ENCODE results near the gene MED7.

MED7 gene

GRCh38 chr5:157178966-157179365 lies 36.3 kb upstream of the MED7 start:
- Histone ChIP-seq H3K4me1 (ENCODE audit: control insufficient read depth in 1 of 2, insufficient read depth in 2 of 2, low read length in 2 of 2) (no peaks in the 10 kb centered on the region), H3K36me3 (ENCODE audit: control insufficient read depth in 1 of 2, insufficient read depth in 2 of 2, low read length in 2 of 2) (no peaks in the 10 kb centered on the region), H3K4me3 (ENCODE audit: low read depth in 1 of 2, low read length in 2 of 2) (no peak overlapping the region), H3K9ac (ENCODE audit: low read depth in 1 of 2, low read length in 2 of 2) (no peak overlapping the region), H3K27me3 (ENCODE audit: control insufficient read depth in 1 of 2, insufficient read depth in 2 of 2, low read length in 2 of 2) (no peaks in the 10 kb centered on the region), H3K9me3 (ENCODE audit: control insufficient read depth in 1 of 2, low read length in 2 of 2) (no peaks in the 10 kb centered on the region), H3K27ac (ENCODE audit: low read depth, low read length) (no peak overlapping the region)

GRCh38 chr5:157177953-157178352 lies 35.3 kb upstream of the MED7 start:
- Histone ChIP-seq H3K36me3 (ENCODE audit: control insufficient read depth in 1 of 2, insufficient read depth in 2 of 2, low read length in 2 of 2) (no peaks in the 10 kb centered on the region), H3K9me3 (ENCODE audit: control insufficient read depth in 1 of 2, low read length in 2 of 2) (no peaks in the 10 kb centered on the region), H3K4me1 (ENCODE audit: control insufficient read depth in 1 of 2, insufficient read depth in 2 of 2, low read length in 2 of 2) (no peaks in the 10 kb centered on the region), H3K27ac (ENCODE audit: low read depth, low read length) (no peak overlapping the region), H3K4me3 (ENCODE audit: low read depth in 1 of 2, low read length in 2 of 2) (no peak overlapping the region), H3K27me3 (ENCODE audit: control insufficient read depth in 1 of 2, insufficient read depth in 2 of 2, low read length in 2 of 2) (no peaks in the 10 kb centered on the region), H3K9ac (ENCODE audit: low read depth in 1 of 2, low read length in 2 of 2) (no peak overlapping the region)

DNA sequence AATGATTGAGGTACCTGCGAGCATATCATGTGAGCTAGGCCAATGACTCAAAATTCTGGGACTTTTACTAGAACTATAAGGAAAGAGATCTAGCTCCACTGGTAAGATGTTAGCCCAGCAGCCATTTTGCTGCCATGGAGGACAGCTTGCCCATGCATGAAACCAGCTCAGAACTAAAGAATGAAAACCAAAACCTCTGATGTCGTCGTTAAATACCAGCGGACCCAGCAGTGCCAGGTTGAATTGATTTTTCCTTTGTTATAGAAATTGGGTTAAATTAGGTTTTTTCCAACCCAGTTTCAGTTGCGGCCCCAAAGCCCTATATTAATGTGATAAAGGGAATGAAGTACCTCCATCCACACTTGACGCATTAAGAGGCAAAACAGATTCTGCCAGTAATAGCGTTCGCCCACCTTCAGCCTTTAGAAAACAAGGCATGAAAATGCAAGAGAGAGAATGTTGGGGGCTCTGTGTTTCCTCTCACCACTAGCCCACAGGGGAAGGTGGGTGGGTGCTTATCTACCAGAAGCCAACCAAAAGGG lies 32.5 kb upstream of the MED7 start:
- H3K9ac ChIP-seq (ENCODE audit: low read depth in 1 of 2, low read length in 2 of 2): no peak overlapping the region

DNA sequence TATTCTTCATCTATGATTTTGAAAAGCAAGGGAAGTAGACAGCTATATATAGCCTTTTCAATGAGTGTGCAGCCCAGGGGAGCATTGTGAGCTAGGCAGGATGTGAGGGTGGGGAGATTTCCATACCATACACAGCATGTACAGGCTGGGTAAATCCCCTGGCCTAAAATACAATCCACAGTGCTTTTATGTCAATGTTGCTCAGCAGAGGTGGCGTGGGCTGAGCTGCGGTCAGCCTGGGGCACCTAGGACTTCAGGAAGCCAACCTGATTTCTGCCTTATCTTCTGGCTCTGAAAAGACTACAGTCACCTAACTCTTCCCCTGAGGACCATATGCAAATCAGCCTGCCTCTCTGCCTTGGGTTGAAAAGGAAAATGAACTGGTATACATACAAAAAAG lies 29.7 kb upstream of the MED7 start:
- Histone ChIP-seq H3K4me3 (ENCODE audit: low read depth in 1 of 2, low read length in 2 of 2) (no peak overlapping the region), H3K27ac (ENCODE audit: low read depth, low read length) (no peak overlapping the region), H3K9me3 (ENCODE audit: control insufficient read depth in 1 of 2, low read length in 2 of 2) (no peaks in the 10 kb centered on the region), H3K36me3 (ENCODE audit: control insufficient read depth in 1 of 2, insufficient read depth in 2 of 2, low read length in 2 of 2) (no peaks in the 10 kb centered on the region), H3K4me1 (ENCODE audit: control insufficient read depth in 1 of 2, insufficient read depth in 2 of 2, low read length in 2 of 2) (peaks cover 0 to 3% of the 10 kb centered on the region in 2 donors), H3K9ac (ENCODE audit: low read depth in 1 of 2, low read length in 2 of 2) (no peak overlapping the region), H3K27me3 (ENCODE audit: control insufficient read depth in 1 of 2, insufficient read depth in 2 of 2, low read length in 2 of 2) (no peaks in the 10 kb centered on the region)

More for the DNA sequence above, 32.5 kb upstream of the MED7 start:
- no peak overlapping the region for H3K27ac ChIP-seq (ENCODE audit: low read depth, low read length)
- H3K4me1 ChIP-seq (ENCODE audit: control insufficient read depth in 1 of 2, insufficient read depth in 2 of 2, low read length in 2 of 2): peaks cover 0 to 3% of the 10 kb centered on the region in 2 donors
- no peaks in the 10 kb centered on the region for H3K9me3 ChIP-seq (ENCODE audit: control insufficient read depth in 1 of 2, low read length in 2 of 2)
- no peak overlapping the region for H3K4me3 ChIP-seq (ENCODE audit: low read depth in 1 of 2, low read length in 2 of 2)
- no peaks in the 10 kb centered on the region for H3K36me3 ChIP-seq (ENCODE audit: control insufficient read depth in 1 of 2, insufficient read depth in 2 of 2, low read length in 2 of 2)
- no peaks in the 10 kb centered on the region for H3K27me3 ChIP-seq (ENCODE audit: control insufficient read depth in 1 of 2, insufficient read depth in 2 of 2, low read length in 2 of 2)

DNA sequence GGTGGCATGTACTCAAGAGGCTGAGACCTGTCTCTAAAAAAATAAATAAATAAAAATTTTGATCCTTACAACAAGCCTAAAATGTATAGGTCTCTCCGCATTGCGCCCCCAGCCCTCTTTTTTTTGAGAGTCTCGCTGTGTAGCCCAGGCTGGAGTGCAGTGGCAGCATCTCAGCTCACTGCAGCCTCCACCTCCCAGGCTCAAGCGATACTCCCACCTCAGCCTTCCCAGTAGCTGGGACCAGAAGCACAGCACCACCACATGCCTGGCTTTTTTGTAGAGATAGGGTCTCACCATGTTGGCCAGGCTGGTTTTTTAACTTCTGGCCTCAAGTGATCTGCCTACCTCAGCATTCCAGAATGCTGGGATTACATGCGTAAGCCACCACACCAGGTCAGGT lies 25.6 kb upstream of the MED7 start:
- H3K4me1 ChIP-seq (ENCODE audit: control insufficient read depth in 1 of 2, insufficient read depth in 2 of 2, low read length in 2 of 2): peaks cover 0 to 3% of the 10 kb centered on the region in 2 donors
- no peaks in the 10 kb centered on the region for H3K36me3 ChIP-seq (ENCODE audit: control insufficient read depth in 1 of 2, insufficient read depth in 2 of 2, low read length in 2 of 2)
- no peak overlapping the region for H3K4me3 ChIP-seq (ENCODE audit: low read depth in 1 of 2, low read length in 2 of 2)
- H3K27me3 ChIP-seq (ENCODE audit: control insufficient read depth in 1 of 2, insufficient read depth in 2 of 2, low read length in 2 of 2): no peaks in the 10 kb centered on the region
- H3K27ac ChIP-seq (ENCODE audit: low read depth, low read length): no peak overlapping the region
- H3K9ac ChIP-seq (ENCODE audit: low read depth in 1 of 2, low read length in 2 of 2): no peak overlapping the region
- H3K9me3 ChIP-seq (ENCODE audit: control insufficient read depth in 1 of 2, low read length in 2 of 2): no peaks in the 10 kb centered on the region

GRCh38 chr5:157167214-157167621 lies 24.6 kb upstream of the MED7 start:
- no peaks in the 10 kb centered on the region for H3K27me3 ChIP-seq (ENCODE audit: control insufficient read depth in 1 of 2, insufficient read depth in 2 of 2, low read length in 2 of 2)
- H3K4me1 ChIP-seq (ENCODE audit: control insufficient read depth in 1 of 2, insufficient read depth in 2 of 2, low read length in 2 of 2): no peaks in the 10 kb centered on the region
- no peak overlapping the region for H3K9ac ChIP-seq (ENCODE audit: low read depth in 1 of 2, low read length in 2 of 2)
- H3K9me3 ChIP-seq (ENCODE audit: control insufficient read depth in 1 of 2, low read length in 2 of 2): no peaks in the 10 kb centered on the region
- H3K36me3 ChIP-seq (ENCODE audit: control insufficient read depth in 1 of 2, insufficient read depth in 2 of 2, low read length in 2 of 2): no peaks in the 10 kb centered on the region
- no peak overlapping the region for H3K27ac ChIP-seq (ENCODE audit: low read depth, low read length)
- no peak overlapping the region for H3K4me3 ChIP-seq (ENCODE audit: low read depth in 1 of 2, low read length in 2 of 2)

GRCh38 chr5:157166214-157167213 lies 23.8 kb upstream of the MED7 start, which contains the start of gene GARIN3:
TSS of gene GARIN3 (minus strand) at chr5:157166264. CDS start at chr5:157166168, 96 bp downstream.
- Histone ChIP-seq H3K4me3 (ENCODE audit: low read depth in 1 of 2, low read length in 2 of 2) (no peak within 1 kb of the TSS), H3K9ac (ENCODE audit: low read depth in 1 of 2, low read length in 2 of 2) (no peak within 1 kb of the TSS), H3K36me3 (ENCODE audit: control insufficient read depth in 1 of 2, insufficient read depth in 2 of 2, low read length in 2 of 2) (no peaks in the 10 kb centered on the region), H3K4me1 (ENCODE audit: control insufficient read depth in 1 of 2, insufficient read depth in 2 of 2, low read length in 2 of 2) (no peaks in the 10 kb centered on the region), H3K27me3 (ENCODE audit: control insufficient read depth in 1 of 2, insufficient read depth in 2 of 2, low read length in 2 of 2) (no peaks in the 10 kb centered on the region), H3K27ac (ENCODE audit: low read depth, low read length) (no peak within 1 kb of the TSS), H3K9me3 (ENCODE audit: control insufficient read depth in 1 of 2, low read length in 2 of 2) (no peaks in the 10 kb centered on the region)

DNA sequence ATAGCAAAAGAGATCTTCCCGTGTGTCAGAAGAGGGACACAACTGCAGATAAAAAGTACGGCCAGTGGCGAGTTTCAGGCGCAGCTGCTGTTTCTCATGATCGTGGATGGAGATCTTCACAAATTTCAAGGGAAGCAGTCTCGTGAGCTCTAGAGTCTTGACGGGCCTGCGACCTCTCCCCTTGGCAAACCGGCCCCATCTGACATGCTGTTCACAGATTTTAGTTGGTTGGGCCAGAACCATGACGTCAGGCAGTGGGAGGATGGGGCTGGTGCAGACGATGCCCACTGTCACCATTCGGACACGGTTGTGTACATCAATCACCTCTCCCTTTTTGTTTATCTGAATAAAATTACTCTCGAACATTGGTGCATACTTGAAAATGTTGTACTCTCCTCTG lies 23.0 kb upstream of the MED7 start:
- no peak overlapping the region for H3K27ac ChIP-seq (ENCODE audit: low read depth, low read length)
- no peaks in the 10 kb centered on the region for H3K36me3 ChIP-seq (ENCODE audit: control insufficient read depth in 1 of 2, insufficient read depth in 2 of 2, low read length in 2 of 2)
- no peaks in the 10 kb centered on the region for H3K9me3 ChIP-seq (ENCODE audit: control insufficient read depth in 1 of 2, low read length in 2 of 2)
- H3K27me3 ChIP-seq (ENCODE audit: control insufficient read depth in 1 of 2, insufficient read depth in 2 of 2, low read length in 2 of 2): no peaks in the 10 kb centered on the region
- H3K9ac ChIP-seq (ENCODE audit: low read depth in 1 of 2, low read length in 2 of 2): no peak overlapping the region
- no peak overlapping the region for H3K4me3 ChIP-seq (ENCODE audit: low read depth in 1 of 2, low read length in 2 of 2)
- no peaks in the 10 kb centered on the region for H3K4me1 ChIP-seq (ENCODE audit: control insufficient read depth in 1 of 2, insufficient read depth in 2 of 2, low read length in 2 of 2)

GRCh38 chr5:157165261-157165660 lies 22.6 kb upstream of the MED7 start:
- Histone ChIP-seq H3K27ac (ENCODE audit: low read depth, low read length) (no peak overlapping the region), H3K4me3 (ENCODE audit: low read depth in 1 of 2, low read length in 2 of 2) (no peak overlapping the region), H3K9me3 (ENCODE audit: control insufficient read depth in 1 of 2, low read length in 2 of 2) (no peaks in the 10 kb centered on the region), H3K4me1 (ENCODE audit: control insufficient read depth in 1 of 2, insufficient read depth in 2 of 2, low read length in 2 of 2) (no peaks in the 10 kb centered on the region), H3K36me3 (ENCODE audit: control insufficient read depth in 1 of 2, insufficient read depth in 2 of 2, low read length in 2 of 2) (no peaks in the 10 kb centered on the region), H3K27me3 (ENCODE audit: control insufficient read depth in 1 of 2, insufficient read depth in 2 of 2, low read length in 2 of 2) (no peaks in the 10 kb centered on the region), H3K9ac (ENCODE audit: low read depth in 1 of 2, low read length in 2 of 2) (no peak overlapping the region)

DNA sequence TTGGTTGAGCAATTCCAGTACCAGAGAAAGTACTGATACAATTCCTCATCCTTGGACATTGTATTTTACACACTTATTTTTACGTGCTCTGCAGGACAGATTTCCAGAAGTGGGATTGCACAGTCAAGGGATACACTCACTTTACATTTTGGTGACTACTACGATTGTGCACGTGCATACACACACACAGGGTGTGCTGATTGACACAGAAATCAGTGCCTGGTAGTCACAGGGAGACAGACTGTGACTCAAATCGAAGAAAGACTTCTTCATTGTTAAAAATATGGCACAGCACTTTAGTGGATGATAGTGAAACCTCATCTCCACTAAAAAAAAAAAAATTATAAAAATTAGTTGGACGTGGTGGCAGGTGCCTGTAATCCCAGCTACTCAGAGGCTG lies 21.9 kb upstream of the MED7 start:
- Histone ChIP-seq H3K36me3 (ENCODE audit: control insufficient read depth in 1 of 2, insufficient read depth in 2 of 2, low read length in 2 of 2) (no peaks in the 10 kb centered on the region), H3K27me3 (ENCODE audit: control insufficient read depth in 1 of 2, insufficient read depth in 2 of 2, low read length in 2 of 2) (no peaks in the 10 kb centered on the region), H3K4me3 (ENCODE audit: low read depth in 1 of 2, low read length in 2 of 2) (no peak overlapping the region), H3K9ac (ENCODE audit: low read depth in 1 of 2, low read length in 2 of 2) (no peak overlapping the region), H3K9me3 (ENCODE audit: control insufficient read depth in 1 of 2, low read length in 2 of 2) (no peaks in the 10 kb centered on the region), H3K4me1 (ENCODE audit: control insufficient read depth in 1 of 2, insufficient read depth in 2 of 2, low read length in 2 of 2) (no peaks in the 10 kb centered on the region), H3K27ac (ENCODE audit: low read depth, low read length) (no peak overlapping the region)
